ENCODE results near the gene CPED1. TPM values are rescaled to one million over a fixed set of nuclear protein-coding genes. Genes with fewer than 3 reads are reported as not detected.
"Not testable (repeated sequence)": the region's sequence is repeated elsewhere in the genome, so short reads cannot be mapped to it uniquely, and the experiment has no call there.

Gene CPED1
- total RNA-seq, 1 experiment from 2014 or later: 33.6 TPM

DNA sequence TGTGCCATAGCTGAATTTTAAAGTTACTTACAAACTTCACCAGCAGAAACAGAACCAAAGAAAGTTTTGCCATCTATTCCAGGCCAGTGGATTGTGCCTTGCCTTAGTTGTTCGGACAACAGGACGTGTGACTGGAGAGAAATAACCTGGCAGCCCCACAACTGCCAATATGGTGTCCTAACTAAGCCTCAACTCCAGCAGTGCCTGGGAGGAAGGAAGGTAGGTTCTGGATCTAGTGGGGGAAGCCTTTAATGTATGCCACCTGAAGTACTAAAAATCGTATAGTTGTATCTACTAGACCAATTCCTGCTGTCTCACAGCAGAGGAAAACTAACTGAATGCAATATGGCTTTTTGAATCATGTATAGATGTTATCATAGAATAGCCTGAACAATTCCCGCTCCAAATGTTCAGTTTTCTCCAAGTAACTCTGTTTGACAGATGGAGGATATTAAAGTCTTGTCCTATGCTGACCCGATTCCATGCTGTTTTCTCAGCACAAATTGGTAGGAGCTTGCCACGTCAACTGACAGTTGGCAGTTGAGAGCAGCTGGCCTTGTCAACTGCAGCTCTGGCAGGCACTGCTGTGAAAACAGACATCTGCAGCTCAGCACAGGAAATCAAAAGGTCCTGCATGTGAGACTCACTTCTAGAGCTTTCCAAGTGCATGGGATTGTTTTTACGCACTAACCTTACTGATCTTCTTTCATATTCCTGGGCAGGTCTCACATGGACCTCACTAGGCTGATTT lies 255.8 kb downstream of the CPED1 start:
- DNase-seq (ENCODE audit: low read depth): no peak

GRCh38 chr7:121251367-121251766 lies 262.9 kb downstream of the CPED1 start:
- DNase-seq (ENCODE audit: low read depth): not testable (repeated sequence)

DNA sequence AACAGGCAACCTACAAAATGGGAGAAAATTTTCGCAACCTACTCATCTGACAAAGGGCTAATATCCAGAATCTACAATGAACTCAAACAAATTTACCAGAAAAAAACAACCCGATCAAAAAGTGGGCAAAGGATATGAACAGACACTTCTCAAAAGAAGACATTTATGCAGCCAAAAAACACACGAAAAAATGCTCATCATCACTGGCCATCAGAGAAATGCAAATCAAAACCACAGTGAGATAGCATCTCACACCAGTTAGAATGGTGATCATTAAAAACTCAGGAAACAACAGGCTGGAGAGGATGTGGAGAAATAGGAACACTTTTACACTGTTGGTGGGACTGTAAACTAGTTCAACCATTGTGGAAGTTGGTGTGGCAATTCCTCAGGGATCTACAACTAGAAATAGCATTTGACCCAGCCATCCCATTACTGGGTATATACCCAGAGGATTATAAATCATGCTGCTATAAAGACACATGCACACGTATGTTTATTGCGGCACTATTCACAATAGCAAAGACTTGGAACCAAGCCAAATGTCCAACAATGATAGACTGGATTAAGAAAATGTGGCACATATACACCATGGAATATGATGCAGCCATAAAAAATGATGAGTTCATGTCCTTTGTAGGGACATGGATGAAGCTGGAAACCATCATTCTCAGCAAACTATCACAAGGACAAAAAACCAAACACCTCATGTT lies 264.2 kb downstream of the CPED1 start:
- DNase-seq (ENCODE audit: low read depth): not testable (repeated sequence)

DNA sequence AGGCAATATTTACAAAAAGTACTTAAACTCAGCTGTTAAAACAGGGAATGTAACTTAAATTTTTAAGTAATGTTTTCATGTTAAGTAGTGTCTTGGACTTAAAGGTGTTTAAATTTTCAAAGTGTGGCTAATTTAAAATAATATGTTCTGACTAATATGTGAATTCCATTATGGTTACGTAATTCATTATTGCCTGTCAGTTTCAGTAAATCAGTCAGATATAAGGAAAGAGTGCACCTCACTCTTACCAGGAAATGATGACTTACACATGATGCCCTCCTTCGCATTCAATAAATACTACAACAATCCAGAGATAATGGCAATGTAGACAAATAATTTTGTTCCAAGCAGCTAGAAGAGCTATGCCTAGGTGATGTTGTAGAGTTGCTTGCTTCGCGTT lies 271.3 kb downstream of the CPED1 start:
- DNase-seq (ENCODE audit: low read depth): no peak

DNA sequence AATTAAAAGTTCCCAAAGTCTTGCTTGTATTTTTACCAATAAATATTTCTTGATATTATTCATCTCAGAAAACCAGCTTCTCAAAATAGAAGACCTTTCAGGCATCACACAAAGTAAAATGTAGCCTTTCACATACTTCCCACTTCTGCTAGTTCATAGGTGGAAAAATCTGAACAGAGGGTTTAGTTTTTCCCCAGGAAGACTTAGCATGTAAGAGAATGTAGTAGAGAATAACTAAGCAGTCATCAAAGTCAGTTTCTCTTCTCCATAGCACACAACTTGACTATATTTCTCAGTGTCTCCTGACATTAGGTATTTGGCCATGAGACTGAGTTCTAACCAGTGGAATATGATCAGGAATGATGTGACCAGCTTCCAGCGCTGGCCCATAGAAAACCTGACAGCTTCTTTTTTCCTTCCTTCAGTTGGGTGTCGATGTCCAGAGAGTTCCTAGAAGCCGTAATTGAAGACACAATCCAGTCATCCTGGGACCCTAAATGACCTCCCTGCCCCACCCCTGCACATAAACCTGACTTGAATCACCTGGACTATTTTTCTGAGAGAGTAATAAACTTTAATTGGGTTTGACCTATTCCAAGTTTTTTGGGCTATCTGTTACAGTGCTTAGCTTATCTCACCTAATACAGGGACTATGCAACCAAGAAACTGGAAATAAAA lies 272.8 kb downstream of the CPED1 start:
- no peak for DNase-seq (ENCODE audit: low read depth)

DNA sequence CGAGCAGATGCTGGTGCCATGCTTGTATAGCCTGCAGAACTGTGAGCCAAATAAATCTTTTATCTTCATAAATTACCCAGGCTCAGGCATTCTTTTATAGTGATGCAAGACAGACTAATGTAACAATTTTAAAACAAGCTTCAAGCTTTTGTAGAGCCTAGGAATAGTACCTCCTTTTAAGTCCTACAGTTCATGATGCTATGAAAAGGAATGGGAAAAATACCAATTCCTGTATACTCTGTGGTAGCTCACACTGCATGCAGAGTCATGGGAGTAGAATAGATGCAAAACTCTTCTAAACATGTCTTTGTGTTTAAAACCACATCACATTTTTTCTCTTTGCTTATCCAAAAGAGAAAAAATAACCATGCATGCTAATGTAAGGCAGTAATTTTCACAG lies 273.7 kb downstream of the CPED1 start:
- DNase-seq (ENCODE audit: low read depth): no peak

GRCh38 chr7:121262969-121263368 lies 274.5 kb downstream of the CPED1 start:
- no peak for DNase-seq (ENCODE audit: low read depth)

- DNase-seq (ENCODE audit: low read depth): no peak
Measured at GRCh38 chr7:121266307-121266894, 277.9 kb downstream of the CPED1 start.

- DNase-seq (ENCODE audit: low read depth): no peak
Measured at GRCh38 chr7:121267612-121268011, 279.1 kb downstream of the CPED1 start.

- no peak for DNase-seq (ENCODE audit: low read depth)
Measured at GRCh38 chr7:121269798-121270197, 281.3 kb downstream of the CPED1 start.

- DNase-seq (ENCODE audit: low read depth): no peak
Measured at GRCh38 chr7:121271098-121271497, 282.6 kb downstream of the CPED1 start.

GRCh38 chr7:121271916-121272315 lies 283.4 kb downstream of the CPED1 start:
- DNase-seq (ENCODE audit: low read depth): no peak

GRCh38 chr7:121272676-121273075 lies 284.2 kb downstream of the CPED1 start:
- no peak for DNase-seq (ENCODE audit: low read depth)

DNA sequence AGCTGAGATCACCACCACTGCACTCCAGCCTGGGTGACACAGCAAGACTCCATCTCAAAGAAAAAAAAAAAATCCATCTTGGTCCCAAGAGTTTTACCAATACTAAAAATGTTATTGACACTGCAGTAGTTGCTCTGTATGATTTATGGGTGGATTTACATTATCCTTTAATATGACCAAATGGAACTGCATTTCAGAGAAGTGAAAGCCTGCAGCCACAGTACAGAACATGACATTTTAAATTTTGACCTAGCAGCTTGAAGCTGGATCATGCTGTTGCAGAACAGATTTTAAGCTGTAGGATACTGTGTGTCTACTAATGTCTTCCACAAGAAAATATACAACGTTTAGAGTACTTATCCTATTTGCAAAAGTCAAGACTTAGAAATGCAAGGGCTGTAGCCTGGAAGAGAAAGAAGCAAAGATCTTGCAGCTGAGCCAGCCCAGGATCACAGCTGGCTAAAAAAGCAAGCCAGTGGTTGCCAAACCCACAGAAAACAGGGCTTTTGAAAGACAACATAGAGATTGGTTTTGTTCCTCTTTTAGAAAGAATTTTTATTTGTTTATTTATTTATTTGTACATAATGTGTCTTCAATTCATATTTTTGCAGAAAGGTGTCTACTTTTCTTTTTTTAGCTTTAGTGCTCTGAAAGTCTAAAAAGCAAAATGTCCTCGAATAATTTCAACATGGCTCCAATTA lies 285.1 kb downstream of the CPED1 start:
- DNase-seq (ENCODE audit: low read depth): no peak

- DNase-seq (ENCODE audit: low read depth): no peak
Measured at GRCh38 chr7:121274467-121274866, 286.0 kb downstream of the CPED1 start.

DNA sequence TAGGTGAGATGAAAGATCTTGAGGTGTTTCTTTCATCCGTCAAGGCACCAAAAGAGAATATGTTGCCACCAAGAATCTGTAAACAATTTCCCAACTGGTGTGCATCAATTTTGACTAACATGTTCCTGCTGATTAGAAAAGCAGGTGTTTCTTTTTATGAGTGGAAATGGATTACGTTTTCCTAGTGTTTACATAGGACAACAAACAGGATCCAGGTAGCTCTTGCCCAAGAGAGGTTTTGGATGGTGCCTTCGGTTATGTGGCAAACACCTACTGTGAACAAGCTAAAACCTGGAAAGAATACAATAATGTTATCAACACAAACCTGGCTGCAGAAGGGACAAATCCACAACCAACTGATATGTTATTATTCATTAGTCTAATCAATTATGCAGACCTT lies 286.7 kb downstream of the CPED1 start:
- DNase-seq (ENCODE audit: low read depth): no peak

DNA sequence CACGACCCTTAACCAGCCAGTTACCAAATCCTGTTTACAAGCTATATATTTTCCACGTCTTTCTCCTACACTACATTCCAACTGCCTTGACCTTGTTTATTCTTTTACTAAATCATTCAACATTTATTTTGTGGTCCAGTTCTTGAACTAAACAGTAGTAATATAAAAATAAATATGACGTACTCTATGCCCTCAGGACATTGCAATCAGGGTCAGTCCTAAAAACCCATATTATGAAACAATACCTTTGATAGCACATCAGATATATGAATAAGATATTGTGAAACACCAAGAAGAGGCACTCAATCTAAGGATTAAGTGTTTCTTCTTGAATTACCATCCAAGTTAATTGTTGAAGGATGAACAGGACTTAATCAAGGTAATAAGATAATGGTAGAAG lies 287.8 kb downstream of the CPED1 start:
- no peak for DNase-seq (ENCODE audit: low read depth)

DNA sequence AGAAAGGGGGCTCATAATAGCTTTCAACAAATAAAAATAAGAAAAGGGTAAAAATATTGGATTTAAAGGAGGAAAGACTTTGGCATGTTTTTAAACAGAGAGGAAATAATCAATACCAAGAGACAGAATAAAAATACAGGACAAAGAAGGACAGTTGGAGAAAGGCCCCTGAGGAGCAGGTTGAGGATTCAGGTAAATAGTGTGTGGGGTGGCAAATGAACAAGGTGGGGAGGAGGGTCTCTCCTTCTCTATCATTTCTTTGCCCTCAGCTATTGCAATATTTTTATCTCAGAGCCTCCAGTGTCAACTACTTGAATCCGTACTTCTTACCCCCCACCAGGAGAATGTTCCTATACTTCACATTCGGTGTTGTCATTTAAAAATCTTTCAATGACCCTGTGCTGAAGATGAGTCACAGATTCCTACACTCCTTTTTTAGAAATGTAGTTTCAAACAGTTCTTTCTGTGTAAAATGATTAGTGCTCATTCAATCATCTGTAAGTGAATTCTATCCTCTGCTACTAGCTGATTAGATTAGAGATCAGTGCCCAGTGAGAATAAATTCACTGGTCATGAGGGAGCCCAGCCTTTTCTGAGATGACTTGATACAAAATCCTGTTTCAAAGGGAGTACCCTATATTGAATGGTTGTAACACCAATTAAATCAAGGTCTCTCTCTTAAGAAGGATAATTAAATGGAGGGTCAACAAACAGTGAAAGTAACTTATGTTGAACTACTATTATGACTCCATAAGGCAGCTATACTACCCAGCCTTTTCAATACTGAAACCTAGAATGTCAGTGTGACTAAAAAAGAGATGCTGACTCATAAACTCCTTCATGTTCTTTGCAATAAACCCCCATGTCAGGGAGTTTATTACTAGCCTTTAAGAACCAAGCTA lies 289.9 kb downstream of the CPED1 start:
- DNase-seq (ENCODE audit: low read depth): peak; percentile 70

DNA sequence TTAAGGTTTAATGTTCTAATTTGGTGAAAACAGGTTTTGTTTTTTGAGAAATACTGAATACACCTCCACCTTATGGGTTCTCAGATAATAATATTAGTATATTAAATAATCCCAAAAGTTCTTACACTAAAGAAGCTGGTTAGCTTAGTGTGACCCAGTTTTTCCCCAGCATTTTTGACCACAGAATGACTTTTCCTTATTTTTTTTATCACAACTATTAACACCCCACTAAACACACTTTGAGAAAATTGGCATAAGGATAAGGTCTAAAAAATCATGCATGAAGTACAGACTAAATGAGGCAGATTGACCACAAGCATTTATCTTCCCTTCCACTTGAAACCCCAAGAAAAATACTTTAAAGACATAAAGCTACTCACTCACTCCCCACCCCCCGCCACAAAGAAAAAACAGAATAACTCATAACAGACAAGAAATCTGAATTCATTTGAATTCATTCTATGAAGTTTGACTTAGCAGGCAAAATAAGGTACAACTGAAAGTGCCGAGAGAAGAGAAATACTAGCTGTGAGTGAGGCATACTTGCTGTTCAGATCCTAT lies 290.6 kb downstream of the CPED1 start:
- DNase-seq (ENCODE audit: low read depth): peak; percentile 31

- DNase-seq (ENCODE audit: low read depth): no peak
Measured at GRCh38 chr7:121279822-121280221, 291.3 kb downstream of the CPED1 start.
